Ramos (cell line): ENCODE measurements around the gene PSMD1.
"Not testable (repeated sequence)": the region's sequence is repeated elsewhere in the genome, so short reads cannot be mapped to it uniquely, and the experiment has no call there.

Experiments used
- in situ Hi-C: fragments of 300-500 bp; cut with MboI; formaldehyde crosslinking; loops from one replicate; pipeline ENCODE4 v1.14.3; 2022; ENCODE audit warnings: low sequenced_read_pairs; ENCODE audit not compliant: unreplicated experiment

PSMD1 gene

DNA sequence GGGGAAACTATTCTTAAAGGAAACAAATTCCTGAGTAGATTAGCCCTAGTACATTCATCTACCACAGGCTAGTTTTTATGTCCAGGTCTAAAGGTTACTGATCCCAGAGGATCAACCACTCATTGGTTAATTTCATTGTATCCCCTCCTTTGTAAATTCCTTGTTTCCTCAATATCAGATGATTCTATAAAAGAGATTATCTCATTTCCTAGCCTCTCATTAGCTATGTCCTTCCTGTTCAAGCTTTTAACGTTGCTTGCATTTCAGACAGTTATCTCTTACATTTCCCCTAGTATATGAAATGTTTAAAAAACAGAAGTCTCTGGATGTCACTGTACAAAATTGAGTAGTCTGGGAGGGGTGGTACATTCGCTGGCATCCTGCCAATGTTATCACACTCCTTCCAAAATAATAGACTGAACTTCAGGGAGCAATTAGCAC is 117.6 kb downstream of the PSMD1 start:
- in situ Hi-C loops = no loop called here

- in situ Hi-C loops = no loop called here
These were observed 119.4 kb downstream of the PSMD1 start for GRCh38 chr2:231176066-231176465.

GRCh38 chr2:231177156-231178025 is 120.7 kb downstream of the PSMD1 start:
- in situ Hi-C loops = no loop called here

GRCh38 chr2:231178805-231179204 is 122.1 kb downstream of the PSMD1 start:
- in situ Hi-C loops = not testable (repeated sequence)

DNA sequence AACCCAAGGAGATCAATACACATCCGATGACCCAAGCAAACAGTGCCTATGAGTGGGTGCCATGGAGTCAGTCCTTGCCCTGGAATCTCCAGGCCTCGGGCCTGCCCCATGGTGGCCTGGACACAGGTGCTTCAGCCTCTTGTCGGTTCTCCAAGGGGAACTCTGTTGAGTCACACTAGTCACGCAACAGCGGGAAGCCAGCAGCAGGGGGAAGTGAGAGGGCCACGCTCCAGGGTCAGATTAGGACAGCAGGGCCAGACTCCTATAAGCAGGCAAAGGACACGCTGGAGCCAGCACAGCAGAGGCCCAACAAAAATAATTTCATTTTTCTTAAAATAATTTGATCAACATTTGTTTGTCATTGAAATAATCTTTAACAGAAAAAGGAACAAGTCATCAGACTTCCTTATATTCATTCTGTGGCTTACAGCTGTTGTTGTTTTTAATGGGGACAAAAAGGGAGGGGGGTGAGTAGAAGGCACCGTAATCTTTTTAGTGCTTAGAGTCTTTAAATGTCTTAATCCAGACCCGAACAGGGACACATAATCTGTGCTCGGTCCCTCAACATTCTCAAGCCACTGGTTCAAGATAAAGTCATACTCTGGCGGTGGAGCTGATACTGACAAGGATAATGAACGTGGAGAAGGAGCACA is 125.3 kb downstream of the PSMD1 start:
- in situ Hi-C loops = no loop called here

DNA sequence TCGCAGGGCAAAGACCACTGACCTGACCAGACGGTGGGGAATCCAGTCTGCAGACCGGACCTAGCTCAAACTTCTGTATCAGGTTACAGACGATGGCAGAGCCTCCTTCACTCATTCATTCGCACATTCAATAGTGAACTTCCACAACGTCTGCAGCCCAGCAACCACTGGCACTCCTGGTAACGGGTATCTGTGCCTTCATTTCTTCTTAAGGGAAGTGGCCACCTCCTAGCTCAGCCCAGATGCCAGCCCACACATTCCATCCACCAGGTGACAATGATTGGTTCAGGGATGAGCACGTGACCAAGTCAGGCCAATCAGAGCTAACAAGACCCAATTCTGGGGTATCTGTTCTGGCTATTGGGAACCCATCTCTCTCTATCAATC is 125.8 kb downstream of the PSMD1 start:
- in situ Hi-C loops = no loop called here

- in situ Hi-C loops = no loop called here
These were observed 127.2 kb downstream of the PSMD1 start for GRCh38 chr2:231183851-231184250.

DNA sequence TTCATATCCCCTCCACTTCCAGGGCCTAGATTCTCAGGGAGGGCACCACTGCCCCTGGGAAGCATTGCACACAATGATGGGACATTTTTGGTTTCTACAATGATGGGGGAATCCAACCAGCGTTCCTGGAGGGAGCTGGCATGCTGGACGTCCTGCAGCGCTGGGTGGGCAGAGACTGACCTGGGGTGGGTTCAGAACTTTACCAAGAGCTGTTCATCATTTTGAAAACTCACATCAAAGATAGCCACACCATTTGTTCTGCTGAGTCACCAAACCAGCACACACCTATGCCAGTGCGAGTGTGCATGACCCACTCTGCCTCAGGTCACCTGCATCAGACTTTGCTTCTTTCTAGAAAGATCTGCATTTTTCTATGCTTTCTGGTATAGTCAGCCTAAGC is 127.7 kb downstream of the PSMD1 start:
- in situ Hi-C loops = no loop called here

DNA sequence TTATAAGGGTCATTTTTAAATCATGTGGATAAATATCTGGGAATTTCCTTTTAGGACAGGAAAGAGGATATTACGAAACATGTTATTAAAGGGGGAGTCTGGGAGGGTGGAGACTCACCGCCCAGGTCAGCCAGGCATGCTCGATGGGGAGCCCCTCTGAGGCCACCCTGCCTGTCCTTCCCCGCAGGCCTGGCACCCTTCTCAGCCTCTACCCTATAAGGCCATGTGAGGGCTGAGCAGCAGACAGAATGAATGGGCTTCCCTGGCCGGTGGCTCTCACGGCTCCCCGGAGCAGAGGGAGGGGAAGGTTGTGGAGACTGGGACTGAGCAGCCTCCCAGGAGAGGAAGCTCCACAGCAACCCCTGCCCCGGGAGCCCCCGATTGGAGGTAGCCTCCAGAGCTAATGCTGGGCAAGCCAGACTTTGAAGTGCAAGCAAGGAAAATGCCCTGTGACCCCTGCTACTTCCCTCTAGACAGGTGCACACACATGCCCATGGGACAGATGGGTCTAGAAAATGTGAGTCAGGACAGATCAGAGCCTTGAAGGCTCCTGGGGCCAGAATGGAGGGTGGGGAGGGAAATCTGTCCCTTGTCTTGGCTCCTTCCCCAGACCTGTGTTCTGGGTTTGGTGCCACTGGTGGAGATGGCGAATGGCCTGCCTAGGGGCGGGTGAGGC is 128.5 kb downstream of the PSMD1 start:
- in situ Hi-C loops = no loop called here

DNA sequence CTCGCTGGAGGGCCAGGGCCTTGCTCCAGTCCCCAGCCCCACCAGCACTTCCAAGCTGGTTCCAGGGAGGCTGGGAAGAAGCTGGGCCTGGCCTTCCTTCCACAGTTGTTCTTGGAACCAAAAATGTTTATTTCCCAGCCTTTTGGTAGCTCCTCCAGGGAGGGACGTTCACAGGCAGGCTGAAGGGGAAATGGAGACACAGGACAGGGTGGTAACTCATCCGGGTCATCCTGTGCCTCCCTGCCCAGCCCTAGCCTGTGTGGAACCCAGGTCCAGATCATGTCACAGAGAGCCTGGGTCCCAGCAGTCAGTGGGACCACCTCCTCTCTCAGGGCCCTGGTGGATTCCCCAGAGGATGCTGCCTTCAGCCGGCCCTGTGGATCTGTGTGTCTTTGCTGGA is 129.2 kb downstream of the PSMD1 start:
- in situ Hi-C loops = no loop called here

DNA sequence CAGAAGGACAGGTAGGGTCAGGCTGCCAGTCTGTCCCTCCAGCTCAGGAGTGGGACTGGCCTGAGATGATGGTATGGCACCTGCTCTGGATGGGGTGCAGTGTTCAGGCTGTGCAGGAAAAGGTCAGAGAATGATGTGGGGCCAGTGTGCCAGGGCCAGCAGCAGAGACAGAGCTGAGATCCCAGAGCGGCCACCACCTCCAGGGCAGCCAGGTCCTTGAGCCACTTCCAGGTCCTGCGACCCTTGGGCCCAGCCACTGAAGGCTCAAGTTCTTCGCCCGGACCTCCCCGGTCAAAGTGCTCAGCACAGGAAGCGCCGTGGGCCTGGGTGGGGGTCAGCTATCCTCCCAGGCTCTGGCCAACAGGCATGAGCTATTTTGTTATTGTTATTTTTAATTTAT is 129.7 kb downstream of the PSMD1 start:
- in situ Hi-C loops = no loop called here

GRCh38 chr2:231187736-231188505 is 131.3 kb downstream of the PSMD1 start:
- in situ Hi-C loops = no loop called here

DNA sequence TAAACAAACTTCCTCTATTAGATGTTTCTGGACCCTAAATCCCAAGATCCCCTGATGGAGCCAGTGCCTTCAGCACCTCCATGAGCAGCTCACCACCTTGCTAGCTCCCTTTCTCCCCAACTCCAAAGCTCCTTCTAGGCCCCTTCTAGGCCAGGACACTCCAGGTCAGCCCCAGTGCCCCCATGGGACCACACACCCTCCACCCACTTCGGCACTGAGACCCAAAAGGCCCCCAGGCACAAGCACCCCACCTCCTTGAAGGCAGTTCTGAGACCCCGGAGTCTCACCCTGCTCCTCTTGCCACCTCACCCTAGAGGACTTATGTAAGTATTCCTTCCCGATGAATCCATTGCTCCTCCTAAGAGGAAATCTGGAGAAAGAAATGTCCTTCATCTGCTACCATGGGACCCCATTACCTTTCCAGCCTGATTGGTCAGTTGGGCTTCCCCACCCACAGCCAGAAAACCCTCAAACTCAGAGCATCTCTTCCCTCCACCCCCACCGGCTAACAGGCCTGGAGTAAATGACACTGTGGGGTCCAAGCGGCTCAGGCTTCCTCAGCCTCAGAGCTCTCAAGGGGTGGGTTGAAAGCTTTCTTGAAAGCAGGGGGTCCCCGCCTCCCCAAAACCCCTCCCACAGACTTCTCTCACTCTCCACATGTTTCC is 132.0 kb downstream of the PSMD1 start:
- in situ Hi-C loops = no loop called here

DNA sequence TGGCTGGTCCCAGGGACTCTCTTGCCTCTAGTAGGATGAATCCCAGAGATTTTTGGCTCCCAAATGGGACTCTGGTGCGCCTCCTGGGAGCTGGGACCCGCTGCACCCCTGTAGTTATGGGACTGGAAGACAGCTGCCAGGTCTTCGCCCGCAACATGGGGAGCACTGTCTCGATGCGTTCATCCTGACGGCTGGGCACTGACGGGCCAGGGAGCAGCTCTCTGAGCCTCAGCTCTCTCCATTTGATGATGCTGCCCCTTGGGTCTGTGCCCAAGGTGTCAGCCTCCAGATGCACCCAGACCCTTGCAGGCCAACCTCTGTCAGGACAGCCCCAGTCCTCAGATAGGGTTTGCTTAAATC is 132.5 kb downstream of the PSMD1 start:
- in situ Hi-C loops = no loop called here

GRCh38 chr2:231189571-231190495 is 133.2 kb downstream of the PSMD1 start:
- in situ Hi-C loops = no loop called here

GRCh38 chr2:231190531-231191197 is 134.0 kb downstream of the PSMD1 start:
- in situ Hi-C loops = no loop called here

DNA sequence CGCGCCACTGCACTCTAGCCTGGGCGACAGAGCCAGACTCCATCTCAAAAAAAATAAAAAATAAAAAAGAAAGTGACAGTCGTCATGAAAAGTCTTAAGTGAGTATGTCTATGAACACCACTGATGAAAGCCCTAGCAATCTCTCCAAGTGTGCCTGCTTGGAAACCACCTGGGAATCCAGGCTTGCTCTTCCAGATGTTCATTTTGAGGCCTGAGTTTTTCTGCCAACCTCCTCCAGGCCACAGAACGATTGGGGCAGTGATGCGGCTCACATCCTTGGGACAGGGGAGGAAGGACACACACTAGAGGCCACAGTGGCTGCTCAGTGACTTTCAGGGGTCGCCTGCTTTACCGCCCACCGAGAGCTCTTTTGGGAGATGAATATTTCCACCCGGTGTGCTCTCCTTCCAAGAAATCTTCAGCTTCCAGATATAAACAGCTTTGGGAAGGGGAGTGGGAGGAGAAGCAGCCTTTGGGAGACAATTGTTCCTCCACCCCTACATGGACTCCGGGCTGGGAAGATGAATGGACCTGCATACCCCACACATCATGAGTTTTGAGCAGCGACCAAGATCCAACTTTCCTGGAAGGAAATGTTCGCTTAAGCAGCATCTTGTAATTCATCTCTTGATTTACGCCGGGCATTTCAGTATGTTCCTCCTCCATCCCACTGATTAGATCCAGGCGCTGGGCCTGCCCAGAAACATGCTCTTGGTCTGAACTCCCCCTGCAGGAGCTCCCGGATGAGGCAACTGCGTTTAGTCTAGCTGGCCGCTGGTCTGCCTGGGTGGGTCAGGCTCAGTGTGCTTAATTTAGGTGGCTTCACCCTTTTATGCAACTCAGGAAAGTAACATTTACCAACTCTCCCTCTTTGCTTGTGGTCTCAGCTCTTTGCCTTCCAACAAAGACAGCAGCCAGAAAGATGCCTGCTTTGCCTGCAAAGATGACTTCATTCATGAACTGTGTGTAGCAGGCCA is 135.5 kb downstream of the PSMD1 start:
- in situ Hi-C loops = no loop called here
